GM18520 (cell line): Measurements from ENCODE around the gene LGALS9.
"Not testable (repeated sequence)": the region's sequence is repeated elsewhere in the genome, so short reads cannot be mapped to it uniquely, and the experiment has no call there.

ENCODE experiments used
- ATAC-seq: cut with Tn5 transposase; IDR thresholded peaks from one replicate; pipeline ENCODE4 v1.9.1; 2021; ENCODE audit not compliant: unreplicated experiment

Gene LGALS9

GRCh38 chr17:27651411-27652345 lies 20.7 kb downstream of the LGALS9 start:
- no peak for ATAC-seq

- not testable (repeated sequence) for ATAC-seq
These were observed 22.5 kb downstream of the LGALS9 start for GRCh38 chr17:27653449-27653971.

- no peak for ATAC-seq
These were observed 23.1 kb downstream of the LGALS9 start for GRCh38 chr17:27654136-27654535.

- no peak for ATAC-seq
These were observed 23.9 kb downstream of the LGALS9 start for GRCh38 chr17:27654654-27655524.

GRCh38 chr17:27655525-27656111 lies 24.6 kb downstream of the LGALS9 start:
- ATAC-seq: not testable (repeated sequence)

- ATAC-seq: not testable (repeated sequence)
These were observed 25.6 kb downstream of the LGALS9 start for GRCh38 chr17:27656620-27657019.

- ATAC-seq: no peak
These were observed 26.6 kb downstream of the LGALS9 start for GRCh38 chr17:27657620-27658019.

GRCh38 chr17:27659683-27660082 lies 28.7 kb downstream of the LGALS9 start:
- no peak for ATAC-seq

- ATAC-seq: no peak
These were observed 29.4 kb downstream of the LGALS9 start for GRCh38 chr17:27660436-27660835.

GRCh38 chr17:27663936-27664605 lies 33.1 kb downstream of the LGALS9 start:
- no peak for ATAC-seq

GRCh38 chr17:27664606-27664965 lies 33.6 kb downstream of the LGALS9 start:
- no peak for ATAC-seq

GRCh38 chr17:27665549-27665948 lies 34.6 kb downstream of the LGALS9 start:
- no peak for ATAC-seq

GRCh38 chr17:27666270-27666669 lies 35.3 kb downstream of the LGALS9 start:
- not testable (repeated sequence) for ATAC-seq

GRCh38 chr17:27666831-27667560 lies 36.0 kb downstream of the LGALS9 start:
- no peak for ATAC-seq

GRCh38 chr17:27667656-27668487 lies 36.9 kb downstream of the LGALS9 start:
- ATAC-seq: no peak

- no peak for ATAC-seq
These were observed 37.5 kb downstream of the LGALS9 start for GRCh38 chr17:27668488-27668823.

- ATAC-seq: no peak
These were observed 38.1 kb downstream of the LGALS9 start for GRCh38 chr17:27669136-27669535.

GRCh38 chr17:27669850-27670249 lies 38.9 kb downstream of the LGALS9 start:
- ATAC-seq: no peak
